ENCODE data around the gene MTREX. TPM values are rescaled to one million over a fixed set of nuclear protein-coding genes. Genes with fewer than 3 reads are reported as not detected.

The MTREX gene
- total and polyA plus RNA-seq, 10 donors, result 13.8 to 73.6 (median 58.3) TPM

- 95 to 98% (median 96%) methylated on average over 4 of the region's 4 CpGs for WGBS, 5 donors
- intact Hi-C loops (cut with DNase I; ENCODE audit: low total_unique reads), result loop anchor here (10.0 kb wide), 1 partner anchor 349 kb away; no protein-coding TSS in a partner anchor
- Histone ChIP-seq H3K27me3 (replicated peaks in 1 of 7) (no peaks in the 10 kb centered on the region), H3K36me3 (peaks cover 0 to 98% (median 66%) of the 10 kb centered on the region in 6 donors), H3K9me3 (no peaks in the 10 kb centered on the region), H3K4me1 (peaks cover 0 to 2% (median 0%) of the 10 kb centered on the region in 6 donors), H3K27ac (no peak overlapping the region), H3K4me3 (no peak overlapping the region)
- DNase-seq, result no peak
- TF ChIP-seq POLR2A (IDR thresholded peaks at IDR 0.05) (no peak), CTCF (IDR thresholded peaks at IDR 0.05 in 8 of 11, conservative IDR thresholded peaks at IDR 0.05 in 3 of 11) (no peak), POLR2AphosphoS5 (IDR thresholded peaks at IDR 0.05) (no peak)
Observed at GRCh38 chr5:55345327-55345726, 37.5 kb downstream of the MTREX start.

DNA sequence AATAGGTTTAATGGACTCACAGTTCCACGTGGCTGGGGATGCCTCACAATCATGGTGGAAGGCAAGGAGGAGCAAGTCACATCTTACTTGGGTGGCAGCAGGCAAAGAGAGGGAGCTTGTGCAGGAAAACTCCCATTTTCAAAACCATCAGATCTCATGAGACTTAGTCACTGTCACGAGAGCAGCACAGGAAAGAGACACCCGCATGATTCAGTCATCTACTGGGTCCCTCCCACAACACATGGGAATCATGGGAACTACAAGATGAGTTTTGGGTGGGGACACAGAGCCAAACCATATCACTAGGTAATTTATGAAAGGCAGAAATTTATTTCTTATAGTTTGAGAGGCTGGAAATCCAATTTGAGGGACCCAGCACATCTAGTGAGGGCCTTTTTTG lies 40.0 kb downstream of the MTREX start:
- no peaks in the 10 kb centered on the region for H3K9me3 ChIP-seq
- TF ChIP-seq POLR2AphosphoS5 (IDR thresholded peaks at IDR 0.05) (no peak), POLR2A (IDR thresholded peaks at IDR 0.05) (no peak)
- no peaks in the 10 kb centered on the region for H3K27me3 ChIP-seq (replicated peaks in 1 of 7)
- no peak overlapping the region for H3K4me3 ChIP-seq
- peaks cover 0 to 98% (median 68%) of the 10 kb centered on the region in 6 donors for H3K36me3 ChIP-seq
- DNase-seq, result no peak
- 85 to 99% (median 94%) methylated on average over 3 of the region's 3 CpGs for WGBS, 5 donors
- no peak overlapping the region for H3K27ac ChIP-seq
- peaks cover 0 to 2% (median 0%) of the 10 kb centered on the region in 6 donors for H3K4me1 ChIP-seq
- intact Hi-C loops (cut with DNase I; ENCODE audit: low total_unique reads), result loop anchor here (10.0 kb wide), 1 partner anchor 347 kb away; no protein-coding TSS in a partner anchor

DNA sequence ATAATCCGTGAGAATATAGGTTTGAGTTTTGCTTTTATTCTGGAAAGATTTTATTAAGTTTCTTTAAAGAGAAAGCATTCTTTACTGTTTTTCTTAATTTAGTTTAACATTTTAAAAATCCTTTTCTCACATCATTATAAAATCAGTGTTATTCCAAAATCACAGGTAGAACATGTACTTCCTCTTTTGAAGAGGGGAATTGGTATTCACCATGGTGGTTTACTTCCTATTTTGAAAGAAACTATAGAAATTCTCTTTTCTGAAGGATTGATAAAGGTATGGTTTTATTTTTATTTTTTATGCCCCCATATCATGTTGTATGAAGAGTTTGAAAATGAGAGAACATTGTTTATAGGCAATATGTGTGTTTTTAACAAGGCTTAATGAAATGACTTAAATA lies 43.0 kb downstream of the MTREX start:
- Histone ChIP-seq H3K9me3 (no peaks in the 10 kb centered on the region), H3K4me1 (no peaks in the 10 kb centered on the region), H3K36me3 (peaks cover 0 to 100% (median 84%) of the 10 kb centered on the region in 6 donors), H3K27me3 (replicated peaks in 1 of 7) (no peaks in the 10 kb centered on the region), H3K4me3 (no peak overlapping the region), H3K27ac (no peak overlapping the region)
- WGBS, 5 donors, result 93 to 100% (median 94%) methylated on average over 1 of the region's 1 CpG
- DNase-seq, result no peak
- TF ChIP-seq POLR2AphosphoS5 (IDR thresholded peaks at IDR 0.05) (no peak), POLR2A (IDR thresholded peaks at IDR 0.05) (no peak), CTCF (IDR thresholded peaks at IDR 0.05 in 8 of 11, conservative IDR thresholded peaks at IDR 0.05 in 3 of 11) (no peak)
- intact Hi-C loops (cut with DNase I; ENCODE audit: low total_unique reads), result no loop called here

GRCh38 chr5:55356896-55357295 lies 49.1 kb downstream of the MTREX start:
- 96 to 100% (median 99%) methylated on average over 3 to 4 of the region's 4 CpGs for WGBS, 5 donors
- Histone ChIP-seq H3K27ac (no peak overlapping the region), H3K27me3 (replicated peaks in 1 of 7) (no peaks in the 10 kb centered on the region), H3K4me1 (no peaks in the 10 kb centered on the region), H3K36me3 (peaks cover 0 to 100% (median 79%) of the 10 kb centered on the region in 6 donors), H3K4me3 (no peak overlapping the region), H3K9me3 (no peaks in the 10 kb centered on the region)
- DNase-seq, result no peak
- intact Hi-C loops (cut with DNase I; ENCODE audit: low total_unique reads), result no loop called here
- TF ChIP-seq POLR2A (IDR thresholded peaks at IDR 0.05), result no peak
- no peak for TF ChIP-seq CTCF (IDR thresholded peaks at IDR 0.05 in 8 of 11, conservative IDR thresholded peaks at IDR 0.05 in 3 of 11)
- TF ChIP-seq POLR2AphosphoS5 (IDR thresholded peaks at IDR 0.05), result no peak

Measured in spleen (tissue), 11 donors.